ENCODE data around the gene FOXM1.
"Not testable (repeated sequence)": the region's sequence is repeated elsewhere in the genome, so short reads cannot be mapped to it uniquely, and the experiment has no call there.

Gene FOXM1

GRCh38 chr12:2884810-2885209 is 7.8 kb upstream of the FOXM1 start:
- DNase-seq, result no peak

DNA sequence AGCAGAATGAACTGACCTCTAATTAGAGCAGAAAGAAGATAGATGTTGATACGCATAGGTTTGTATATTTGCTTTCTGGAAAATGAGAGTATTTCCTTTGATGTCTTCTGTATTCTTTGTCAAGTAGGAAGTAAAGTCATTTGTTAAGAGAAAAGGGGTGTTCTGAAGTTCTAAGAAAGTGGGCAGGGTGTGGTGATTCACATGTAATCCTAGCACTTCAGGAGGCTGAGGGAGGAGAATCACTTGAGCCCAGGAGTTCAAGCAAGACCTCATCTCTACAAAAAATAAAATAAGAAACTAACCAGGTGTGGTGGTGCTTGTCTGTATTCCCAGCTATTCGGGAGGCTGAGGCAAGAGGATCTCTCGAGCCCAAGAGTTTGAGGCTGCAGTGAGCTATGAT is 2.9 kb upstream of the FOXM1 start:
- DNase-seq, result no peak

- DNase-seq, result no peak
Observed at GRCh38 chr12:2877953-2878732, 1.2 kb upstream of the FOXM1 start.

DNA sequence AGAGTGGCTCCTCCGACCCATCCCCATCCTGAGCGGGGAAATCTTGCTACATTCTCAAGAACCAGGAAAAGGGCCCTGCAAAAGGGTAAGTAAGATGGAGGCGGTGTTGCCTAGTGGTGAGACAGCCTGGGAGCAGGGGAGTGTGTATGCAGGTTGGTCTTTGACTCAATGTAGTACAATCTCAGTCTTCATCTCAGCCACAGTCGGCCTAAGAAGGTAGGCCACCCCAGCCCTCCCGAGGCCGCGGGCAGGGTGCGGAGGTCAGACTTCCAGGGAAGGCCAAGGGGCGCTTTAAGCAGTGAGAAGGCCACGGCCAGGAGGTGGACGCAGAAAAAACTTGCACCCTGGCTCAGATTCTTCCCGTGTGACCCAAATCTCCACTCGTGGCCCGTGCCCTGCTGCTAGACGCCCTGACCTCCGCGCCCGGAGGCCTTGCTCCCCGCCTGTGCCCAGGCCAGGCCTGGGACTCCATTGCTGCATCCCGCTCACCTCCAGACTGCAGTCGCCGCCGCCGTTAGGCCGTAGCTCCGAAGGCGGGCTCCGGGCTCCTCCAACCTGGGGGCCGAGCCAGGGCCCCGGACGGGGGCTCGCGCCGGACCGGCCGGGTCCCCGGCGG is 435 bp downstream of the FOXM1 start:
- no peak for DNase-seq

- DNase-seq, result not testable (repeated sequence)
Observed at GRCh38 chr12:2868986-2869632, 7.9 kb downstream of the FOXM1 start.

GRCh38 chr12:2864198-2864597 is 12.8 kb downstream of the FOXM1 start:
- DNase-seq, result no peak

DNA sequence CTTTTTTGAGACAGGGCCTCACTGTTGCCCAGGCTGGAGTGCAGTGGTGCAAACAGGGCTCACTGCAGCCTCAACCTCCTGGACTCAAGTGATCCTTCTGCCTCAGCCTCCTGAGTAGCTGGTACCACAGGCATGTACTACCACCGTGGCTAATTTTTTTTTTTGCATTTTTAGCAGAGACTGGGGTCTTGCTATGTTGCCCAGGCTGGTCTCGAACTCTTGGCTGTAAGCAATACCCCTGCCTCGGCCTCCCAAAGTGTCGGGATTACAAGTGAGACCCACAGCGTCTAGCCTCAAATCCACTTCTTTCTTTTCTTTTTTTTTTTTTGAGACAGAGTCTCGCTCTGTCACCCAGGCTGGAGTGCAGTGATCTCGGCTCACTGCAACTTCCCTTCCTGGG is 13.6 kb downstream of the FOXM1 start:
- not testable (repeated sequence) for DNase-seq

GRCh38 chr12:2862876-2863275 is 14.1 kb downstream of the FOXM1 start:
- no peak for DNase-seq

GRCh38 chr12:2860170-2860569 is 16.8 kb downstream of the FOXM1 start:
- DNase-seq, result no peak

GRCh38 chr12:2858944-2859421 is 18.0 kb downstream of the FOXM1 start:
- no peak for DNase-seq

DNA sequence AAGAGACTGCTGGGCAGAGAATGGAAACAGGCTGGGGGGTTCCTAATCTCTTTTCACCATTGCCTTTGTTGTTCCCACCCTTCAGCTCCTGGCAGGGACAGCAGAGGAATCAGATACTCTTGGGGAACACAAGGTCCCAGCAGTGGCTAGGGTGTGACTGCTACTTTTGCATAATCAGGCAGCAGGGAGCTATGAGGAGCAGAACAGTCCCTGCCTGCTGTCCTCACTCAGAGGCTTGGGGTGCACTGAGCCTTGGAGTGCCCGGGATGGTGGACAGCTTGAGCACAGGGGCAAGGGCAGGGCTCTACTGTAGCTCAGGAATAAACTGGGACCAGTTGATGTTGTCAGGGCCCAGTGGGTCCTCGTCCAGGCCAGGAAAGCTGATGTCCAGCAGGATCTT is 18.6 kb downstream of the FOXM1 start:
- DNase-seq, result no peak

DNA sequence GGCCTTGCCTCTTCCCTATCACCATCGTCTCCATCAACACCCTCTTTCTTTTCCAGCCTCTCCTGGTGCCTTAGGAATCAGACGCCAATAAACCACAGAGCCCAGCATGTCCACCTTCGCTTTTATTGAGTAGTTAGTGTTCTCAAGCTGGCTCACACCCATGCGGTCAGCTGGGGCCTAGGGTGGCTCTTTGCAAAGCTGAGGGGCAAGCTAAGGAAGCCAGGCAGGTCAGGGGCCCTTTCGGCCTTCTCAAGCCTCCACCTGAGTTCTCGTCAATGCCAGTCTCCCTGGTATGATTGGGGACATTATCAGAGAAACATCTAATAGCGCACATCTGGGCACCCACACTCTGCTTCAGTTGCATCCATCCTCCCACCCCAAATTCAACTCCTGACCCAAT is 19.4 kb downstream of the FOXM1 start:
- DNase-seq, result no peak

DNA sequence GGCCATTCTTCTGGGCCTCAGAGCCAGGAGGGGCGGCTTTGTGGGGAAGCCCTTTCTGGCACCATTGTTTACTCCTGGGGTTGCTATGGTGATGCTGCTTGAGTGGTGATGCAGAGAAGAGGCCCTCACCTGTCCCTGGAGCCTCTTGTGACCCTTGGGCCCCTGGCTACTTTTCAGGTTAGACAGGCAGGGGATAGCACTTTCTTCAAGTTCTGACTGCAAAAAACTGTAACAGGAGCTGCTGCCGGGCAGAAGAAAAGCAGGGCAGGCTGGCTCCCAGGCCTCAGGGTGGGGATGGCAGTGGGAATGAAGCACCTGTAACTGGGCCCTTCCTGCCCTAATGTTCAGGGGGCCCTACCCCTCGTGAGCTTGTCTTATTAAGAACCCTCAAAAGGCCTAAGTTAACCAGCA is 19.9 kb downstream of the FOXM1 start, which contains the start of gene TEX52:
Gene TEX52 (minus strand): TSS at position 19 of the 411 bp plus-strand sequence. CDS start 13 bp downstream, at position 6.
- DNase-seq, result no peak

- no peak for DNase-seq
Observed at GRCh38 chr12:2856051-2856450, 20.9 kb downstream of the FOXM1 start.

DNA sequence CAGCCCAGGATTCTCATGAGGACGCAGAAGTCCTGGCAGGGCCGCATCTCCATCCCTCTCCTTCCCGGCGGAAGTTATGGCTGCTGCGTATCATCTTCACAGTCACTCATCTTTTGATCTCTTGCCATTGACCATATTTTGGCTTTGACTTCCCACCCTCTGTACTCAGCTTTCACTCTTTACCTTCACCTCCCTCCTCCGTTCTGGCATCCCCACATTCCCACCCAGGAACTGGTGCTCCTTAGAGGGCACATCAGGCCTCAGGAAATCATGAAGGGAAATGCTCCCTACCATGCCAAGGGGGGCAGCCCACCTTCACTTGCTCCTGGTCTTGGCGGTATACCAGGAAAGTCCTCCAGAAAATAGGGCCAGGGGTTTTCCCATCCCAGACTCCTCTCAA is 21.4 kb downstream of the FOXM1 start:
- DNase-seq, result no peak

GRCh38 chr12:2854669-2855453 is 22.1 kb downstream of the FOXM1 start:
- no peak for DNase-seq

GRCh38 chr12:2853626-2854025 is 23.3 kb downstream of the FOXM1 start:
- peak; percentile 26 to 57 for DNase-seq

DNA sequence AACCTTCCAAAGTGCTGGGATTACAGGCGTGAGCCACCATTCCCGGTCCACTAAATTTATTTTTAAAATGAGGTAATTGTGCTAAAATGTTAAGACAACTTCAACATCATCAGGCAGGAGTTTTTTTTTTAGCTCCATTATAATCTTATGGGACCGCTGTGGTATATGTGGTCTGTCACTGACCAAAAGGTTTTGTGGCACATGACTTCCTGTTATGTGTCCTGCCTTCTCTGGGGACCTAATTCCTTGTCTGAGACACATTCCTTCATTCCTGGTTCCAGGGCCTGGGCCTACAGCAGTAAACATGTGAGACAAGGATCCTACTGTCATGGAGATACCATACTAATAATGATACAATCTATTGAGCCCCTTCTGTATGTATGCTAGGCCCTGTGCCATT is 25.0 kb downstream of the FOXM1 start:
- DNase-seq, result no peak

GRCh38 chr12:2845280-2845679 is 31.7 kb downstream of the FOXM1 start:
- no peak for DNase-seq

GRCh38 chr12:2844786-2845185 is 32.2 kb downstream of the FOXM1 start:
- no peak for DNase-seq

DNA sequence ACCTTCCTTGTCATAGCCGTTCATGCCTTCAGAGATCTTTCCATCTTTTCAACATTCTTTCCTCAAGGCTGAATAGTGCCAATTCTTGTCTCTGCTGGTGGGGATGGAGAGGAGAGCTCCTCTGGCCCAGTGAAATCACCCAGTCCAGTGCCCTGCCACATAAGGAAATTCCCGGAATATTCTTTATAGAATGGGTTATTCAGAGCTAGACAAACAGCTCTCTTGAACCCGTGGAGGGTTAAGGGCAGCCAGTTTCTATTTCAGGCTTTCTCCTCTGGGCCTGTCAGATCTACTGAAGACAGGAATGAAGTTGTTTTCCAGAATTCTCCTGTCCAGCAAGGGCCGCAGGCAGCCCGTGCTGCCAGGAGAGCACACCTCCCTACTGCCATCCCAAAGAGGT is 34.0 kb downstream of the FOXM1 start:
- DNase-seq, result no peak

DNA sequence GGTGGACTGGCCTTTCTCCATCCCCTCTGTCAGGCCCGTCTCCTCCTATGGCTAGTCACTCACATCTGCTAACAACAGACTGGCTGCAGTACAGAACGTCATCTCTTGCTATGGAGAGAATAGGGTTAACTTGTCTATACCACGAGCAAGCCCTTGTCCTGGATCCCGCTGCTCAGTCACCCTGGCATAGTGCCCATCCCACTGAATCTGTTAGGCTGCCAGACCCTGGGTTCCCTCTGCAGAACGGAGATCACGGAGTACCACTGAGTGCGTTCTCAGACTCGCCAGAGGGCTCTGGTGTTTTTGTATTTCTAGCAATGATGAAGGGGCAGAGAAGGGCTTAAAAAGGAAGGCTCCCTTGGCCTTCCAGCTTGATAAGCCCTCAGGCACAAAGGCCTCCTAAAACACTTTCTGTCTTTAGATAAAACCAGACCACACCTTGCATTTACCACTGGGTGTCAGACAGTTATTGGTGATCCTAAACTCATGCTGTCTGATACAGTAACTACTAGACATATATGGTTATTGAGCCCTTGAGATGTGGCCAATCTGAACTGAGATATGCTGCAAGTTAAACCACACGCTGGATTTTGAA is 35.8 kb downstream of the FOXM1 start:
- DNase-seq, result no peak

- DNase-seq, result no peak
Observed at GRCh38 chr12:2836574-2836973, 40.4 kb downstream of the FOXM1 start.

Data from NCI-H524 (cell line).